Retinal pigment epithelial cell (primary cell): ENCODE data around the gene ITGA6.
"Not testable (repeated sequence)": the region's sequence is repeated elsewhere in the genome, so short reads cannot be mapped to it uniquely, and the experiment has no call there.

ENCODE experiments used
- DNase-seq: peaks from one replicate; pipeline ENCODE4 v3.0.0-alpha.2; 2010; ENCODE audit warnings: low read depth
- H3K4me3 ChIP-seq: 2 replicates; pipeline ENCODE4 v1.5.1; 2011; ENCODE audit warnings: mild to moderate bottlenecking, low read length, control low read depth, moderate library complexity
- TF ChIP-seq, protein P1 (sequence below): conservative IDR thresholded peaks from 2 replicates; pipeline ENCODE4 v1.5.1; 2011; ENCODE audit warnings: low read depth, low read length, control low read depth, inconsistent platforms

The ITGA6 gene

GRCh38 chr2:172539767-172540166, 112.4 kb downstream of the ITGA6 start:
- no peak for DNase-seq
- no peak overlapping the region for H3K4me3 ChIP-seq
- TF ChIP-seq, protein P1, sequence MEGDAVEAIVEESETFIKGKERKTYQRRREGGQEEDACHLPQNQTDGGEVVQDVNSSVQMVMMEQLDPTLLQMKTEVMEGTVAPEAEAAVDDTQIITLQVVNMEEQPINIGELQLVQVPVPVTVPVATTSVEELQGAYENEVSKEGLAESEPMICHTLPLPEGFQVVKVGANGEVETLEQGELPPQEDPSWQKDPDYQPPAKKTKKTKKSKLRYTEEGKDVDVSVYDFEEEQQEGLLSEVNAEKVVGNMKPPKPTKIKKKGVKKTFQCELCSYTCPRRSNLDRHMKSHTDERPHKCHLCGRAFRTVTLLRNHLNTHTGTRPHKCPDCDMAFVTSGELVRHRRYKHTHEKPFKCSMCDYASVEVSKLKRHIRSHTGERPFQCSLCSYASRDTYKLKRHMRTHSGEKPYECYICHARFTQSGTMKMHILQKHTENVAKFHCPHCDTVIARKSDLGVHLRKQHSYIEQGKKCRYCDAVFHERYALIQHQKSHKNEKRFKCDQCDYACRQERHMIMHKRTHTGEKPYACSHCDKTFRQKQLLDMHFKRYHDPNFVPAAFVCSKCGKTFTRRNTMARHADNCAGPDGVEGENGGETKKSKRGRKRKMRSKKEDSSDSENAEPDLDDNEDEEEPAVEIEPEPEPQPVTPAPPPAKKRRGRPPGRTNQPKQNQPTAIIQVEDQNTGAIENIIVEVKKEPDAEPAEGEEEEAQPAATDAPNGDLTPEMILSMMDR: no peak

GRCh38 chr2:172540421-172540820, 113.0 kb downstream of the ITGA6 start:
- no peak for DNase-seq
- no peak overlapping the region for H3K4me3 ChIP-seq
- TF ChIP-seq, protein P1: no peak

- TF ChIP-seq, protein P1: no peak
- no peak for DNase-seq
- no peak overlapping the region for H3K4me3 ChIP-seq
Observed at GRCh38 chr2:172545408-172546075, 118.2 kb downstream of the ITGA6 start.

DNA sequence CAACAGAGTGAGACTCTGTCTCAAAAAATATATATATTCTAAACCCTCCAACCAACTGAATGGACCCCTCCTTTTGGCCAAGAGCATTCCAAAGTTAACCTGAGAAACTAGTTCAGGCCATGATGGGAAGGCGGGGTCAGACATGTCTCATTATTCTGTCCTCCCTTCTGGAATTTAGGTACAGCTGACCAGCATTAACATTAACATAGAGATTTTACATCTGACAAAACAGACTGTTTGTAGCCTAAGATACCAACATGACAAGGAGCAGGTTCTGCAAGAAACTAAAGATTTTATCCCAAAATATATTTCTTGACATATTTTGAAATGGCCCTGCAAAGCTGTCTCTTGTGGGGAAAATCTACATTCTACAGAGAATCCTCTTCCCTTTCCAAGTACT, 121.7 kb downstream of the ITGA6 start:
- TF ChIP-seq, protein P1: no peak
- no peak for DNase-seq
- H3K4me3 ChIP-seq: no peak overlapping the region

DNA sequence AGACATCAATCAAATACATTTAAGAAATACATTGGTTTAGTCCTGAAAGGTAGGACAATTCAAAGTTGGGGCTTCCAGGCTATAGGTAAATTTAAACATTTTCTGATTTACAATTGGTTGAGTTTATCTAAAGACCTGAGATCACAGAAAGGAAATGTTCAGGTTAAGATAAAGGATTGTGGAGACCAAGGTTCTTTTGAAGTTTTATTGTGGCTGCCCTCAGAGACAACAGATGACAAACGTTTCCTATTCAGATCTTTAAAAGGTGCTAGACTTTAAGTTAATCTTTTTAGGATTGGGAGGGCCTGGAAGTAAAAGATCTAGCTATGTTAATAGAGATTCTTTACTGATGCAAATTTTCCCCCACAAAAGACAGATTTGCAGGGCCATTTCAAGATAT, 122.4 kb downstream of the ITGA6 start:
- not testable (repeated sequence) for DNase-seq, H3K4me3 ChIP-seq

- TF ChIP-seq, protein P1: no peak
- H3K4me3 ChIP-seq: no peak overlapping the region
- DNase-seq: no peak
Observed at GRCh38 chr2:172550419-172550818, 123.0 kb downstream of the ITGA6 start.

GRCh38 chr2:172551271-172551670, 123.9 kb downstream of the ITGA6 start:
- H3K4me3 ChIP-seq: no peak overlapping the region
- TF ChIP-seq, protein P1: no peak
- no peak for DNase-seq
